ENCODE results near the gene OTX1.
"Not testable (repeated sequence)": the region's sequence is repeated elsewhere in the genome, so short reads cannot be mapped to it uniquely, and the experiment has no call there.

OTX1 gene

GRCh38 chr2:63050334-63051041 lies at the start of gene OTX1:
OTX1 (plus strand) TSS chr2:63050830; CDS start chr2:63052991, 2,161 bp downstream.
- peak; percentile 75 for DNase-seq

DNA sequence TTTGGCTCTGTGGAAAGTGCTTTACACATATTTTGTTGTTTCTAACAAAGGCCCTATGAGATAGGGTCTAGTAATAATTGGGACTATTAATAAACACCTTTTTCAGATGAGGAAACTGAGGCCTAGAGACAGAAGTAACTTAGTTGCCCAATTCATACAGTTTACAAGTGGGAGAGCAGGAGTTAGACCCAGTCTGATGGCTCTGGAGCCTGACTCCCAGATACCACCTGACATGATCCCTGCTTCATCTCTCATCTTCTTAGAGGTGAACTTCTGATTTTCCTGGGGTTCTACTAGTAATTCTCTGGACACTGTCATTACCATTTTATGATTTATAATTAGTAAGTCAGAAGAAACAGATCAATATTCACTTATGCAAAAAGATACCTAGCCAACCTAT lies 49.1 kb upstream of the OTX1 start:
- no peak for DNase-seq

- no peak for DNase-seq
Measured at GRCh38 chr2:63003351-63003750, 47.3 kb upstream of the OTX1 start.

GRCh38 chr2:63007813-63008458 lies 42.7 kb upstream of the OTX1 start:
- DNase-seq, result no peak

GRCh38 chr2:63008838-63009237 lies 41.8 kb upstream of the OTX1 start:
- DNase-seq, result no peak

GRCh38 chr2:63009490-63009889 lies 41.1 kb upstream of the OTX1 start:
- DNase-seq, result no peak

- no peak for DNase-seq
Measured at GRCh38 chr2:63012541-63012940, 38.1 kb upstream of the OTX1 start.

DNA sequence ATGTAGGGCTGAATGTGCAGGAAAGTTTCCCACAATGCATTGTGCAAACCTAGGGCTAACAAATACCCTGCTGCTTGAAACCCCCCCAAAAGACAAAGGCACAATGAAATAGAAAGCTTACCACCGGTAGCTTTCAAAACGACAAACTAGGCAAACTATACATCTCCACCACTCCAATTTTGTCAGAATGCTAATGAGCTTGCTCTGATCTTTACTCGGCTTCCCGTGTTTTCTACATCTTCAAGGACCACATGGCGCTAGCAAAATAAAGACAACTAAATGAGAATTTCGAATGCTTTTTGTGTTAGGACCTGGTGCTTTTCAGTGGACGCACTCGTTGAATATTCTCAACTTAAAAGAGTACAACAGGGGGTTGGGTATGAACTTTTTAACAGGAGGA lies 37.2 kb upstream of the OTX1 start:
- no peak for DNase-seq

DNA sequence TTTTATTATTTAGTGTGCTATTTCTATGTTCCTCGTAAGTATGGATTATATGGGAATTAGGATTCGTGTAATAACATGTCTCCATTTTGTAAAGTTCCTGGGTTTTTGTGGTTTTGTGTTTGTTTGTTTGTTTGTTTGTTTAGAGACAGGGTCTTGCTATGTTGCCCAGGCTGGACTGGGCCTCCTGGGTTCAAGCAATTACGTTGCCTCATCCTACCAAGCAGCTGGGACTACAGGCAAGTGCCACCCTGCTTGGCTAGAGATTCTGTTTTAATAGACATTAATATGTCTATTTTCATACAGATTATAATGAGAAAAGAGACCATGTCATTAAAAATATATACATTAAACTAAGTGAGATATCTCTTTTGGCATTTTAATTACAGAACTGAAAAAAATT lies 35.2 kb upstream of the OTX1 start:
- DNase-seq, result no peak

GRCh38 chr2:63018439-63018838 lies 32.2 kb upstream of the OTX1 start:
- DNase-seq, result no peak

DNA sequence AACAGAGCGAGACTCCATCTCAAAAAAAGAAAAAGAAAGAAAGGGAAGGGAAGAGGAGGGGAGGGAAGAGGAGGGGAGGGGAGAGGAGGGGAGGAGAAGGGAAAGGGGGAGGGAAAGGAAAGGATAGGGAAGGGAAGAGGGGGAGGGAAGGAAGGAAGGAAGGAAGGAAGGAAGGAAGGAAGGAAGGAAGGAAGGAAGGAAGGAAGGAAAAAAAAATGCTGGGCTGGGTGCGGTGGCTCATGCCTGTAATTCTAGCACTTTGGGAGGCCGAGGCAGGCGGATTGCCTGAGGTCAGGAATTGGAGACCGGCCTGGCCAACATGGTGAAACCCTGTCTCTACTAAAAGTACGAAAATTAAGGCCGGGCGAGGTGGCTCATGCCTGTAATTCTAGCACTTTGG lies 30.9 kb upstream of the OTX1 start:
- not testable (repeated sequence) for DNase-seq

DNA sequence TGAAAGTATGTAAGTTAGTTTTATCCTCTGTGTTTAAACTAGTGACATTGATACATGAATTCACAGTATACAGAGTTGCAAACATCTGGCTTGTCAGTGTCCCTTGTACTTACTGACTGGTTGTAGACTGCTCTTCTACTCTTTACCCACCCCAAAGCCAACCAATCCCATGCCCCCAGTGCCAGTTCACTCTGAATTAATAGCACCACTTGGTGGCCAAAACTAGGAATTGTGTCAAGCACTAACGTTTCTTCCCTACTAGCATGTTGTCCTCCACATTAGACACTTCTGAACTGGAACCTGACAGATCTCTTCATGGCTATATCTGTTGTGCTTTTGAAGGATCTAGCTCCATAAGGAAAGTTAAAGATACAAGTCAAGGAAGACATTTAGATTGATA lies 27.2 kb upstream of the OTX1 start:
- DNase-seq, result no peak

DNA sequence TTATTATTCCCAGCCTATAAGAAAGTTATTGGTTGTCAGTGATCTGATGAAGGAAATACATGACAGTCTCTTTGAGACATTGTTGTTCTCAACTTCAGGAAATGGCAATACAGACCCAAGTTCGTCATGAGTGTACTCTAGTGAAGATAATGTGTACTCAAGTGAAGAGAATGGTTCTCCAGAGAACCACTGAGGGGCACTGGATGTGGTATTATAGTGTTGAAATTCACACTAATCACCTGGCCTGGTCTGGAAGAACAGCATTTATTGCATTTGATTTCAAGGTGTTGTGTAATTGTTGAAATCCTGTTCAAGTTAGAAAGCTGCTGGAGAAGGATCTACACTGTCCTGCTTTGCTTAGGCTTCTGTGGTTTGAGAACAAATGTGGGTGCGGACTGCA lies 23.4 kb upstream of the OTX1 start:
- DNase-seq, result no peak

- no peak for DNase-seq
Measured at GRCh38 chr2:63029058-63029457, 21.6 kb upstream of the OTX1 start.

DNA sequence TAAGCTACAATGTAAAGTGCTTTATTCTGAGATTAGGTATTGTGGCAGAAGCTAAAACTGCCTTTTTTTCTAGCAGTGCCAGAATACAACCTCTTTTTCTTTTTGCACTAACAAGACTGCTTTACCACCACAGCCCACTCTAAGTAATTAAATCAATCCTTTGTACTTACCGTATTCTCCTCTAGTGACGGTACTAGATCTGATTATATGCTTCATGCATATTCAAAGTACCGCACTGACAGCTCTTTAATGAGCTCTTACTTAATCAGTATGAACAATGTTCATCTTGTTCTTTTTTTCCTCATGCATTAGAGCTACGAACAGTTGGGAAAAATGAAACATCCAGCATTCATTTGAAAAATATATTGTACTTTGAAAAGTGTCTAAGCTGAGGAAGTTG lies 16.1 kb upstream of the OTX1 start:
- no peak for DNase-seq

DNA sequence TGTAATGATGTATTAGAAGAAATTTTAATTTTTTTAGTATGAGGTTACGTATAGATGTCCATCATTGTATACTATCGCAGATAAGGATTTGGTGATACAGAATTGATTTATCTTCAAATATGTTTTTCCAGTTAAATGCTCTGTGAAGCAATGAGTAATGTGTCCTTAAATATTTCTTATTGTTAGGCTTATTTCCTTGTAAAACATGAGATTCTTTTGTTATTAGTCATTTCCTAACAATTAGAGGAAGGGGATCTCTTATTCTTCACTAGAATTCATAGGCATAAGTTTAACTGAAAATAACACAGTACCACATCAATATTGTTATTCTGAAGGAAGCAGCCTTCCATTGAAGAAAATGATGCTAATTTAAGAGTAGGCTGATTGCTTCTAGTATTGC lies 15.5 kb upstream of the OTX1 start:
- DNase-seq, result no peak

GRCh38 chr2:63035660-63036059 lies 15.0 kb upstream of the OTX1 start:
- DNase-seq, result no peak

DNA sequence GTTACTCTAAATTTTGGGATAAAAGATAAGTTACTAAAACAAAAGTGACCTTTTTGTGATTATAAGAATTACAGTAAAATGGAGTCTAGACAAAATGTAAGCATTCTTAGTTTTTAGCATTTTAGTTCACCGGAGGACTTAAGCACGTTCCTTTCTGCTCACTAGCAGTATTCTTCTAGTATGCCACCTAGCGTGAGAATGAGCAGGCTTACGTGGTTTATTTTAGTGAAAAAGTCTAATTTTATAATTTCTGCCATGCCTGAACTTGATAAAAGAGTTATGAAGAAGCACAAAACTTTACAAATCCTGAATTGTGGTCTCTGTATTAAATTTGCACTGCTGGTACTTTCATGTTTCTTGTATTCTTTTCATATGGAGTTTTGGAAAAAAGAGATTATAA lies 12.6 kb upstream of the OTX1 start:
- DNase-seq, result no peak

- no peak for DNase-seq
Measured at GRCh38 chr2:63040586-63040985, 10.0 kb upstream of the OTX1 start.

DNA sequence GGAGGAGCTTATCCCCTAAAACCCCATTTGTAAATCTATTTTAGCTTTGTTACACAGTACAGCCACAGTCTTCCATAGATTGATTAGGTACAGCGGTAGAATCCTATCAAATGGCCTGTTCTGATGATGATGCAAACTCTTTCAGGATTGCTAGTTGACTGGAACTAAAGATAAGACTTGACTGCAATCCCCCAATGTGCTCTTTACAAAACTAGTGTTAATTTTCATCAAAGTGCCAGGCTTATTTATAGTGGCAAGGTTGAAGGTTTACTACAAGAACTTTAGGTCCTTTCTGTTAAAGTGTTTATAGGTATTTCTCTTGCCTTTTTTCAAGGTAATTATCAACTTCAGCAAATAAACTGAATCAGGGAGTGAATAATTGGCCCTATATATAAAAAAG lies 9.0 kb upstream of the OTX1 start:
- no peak for DNase-seq

DNA sequence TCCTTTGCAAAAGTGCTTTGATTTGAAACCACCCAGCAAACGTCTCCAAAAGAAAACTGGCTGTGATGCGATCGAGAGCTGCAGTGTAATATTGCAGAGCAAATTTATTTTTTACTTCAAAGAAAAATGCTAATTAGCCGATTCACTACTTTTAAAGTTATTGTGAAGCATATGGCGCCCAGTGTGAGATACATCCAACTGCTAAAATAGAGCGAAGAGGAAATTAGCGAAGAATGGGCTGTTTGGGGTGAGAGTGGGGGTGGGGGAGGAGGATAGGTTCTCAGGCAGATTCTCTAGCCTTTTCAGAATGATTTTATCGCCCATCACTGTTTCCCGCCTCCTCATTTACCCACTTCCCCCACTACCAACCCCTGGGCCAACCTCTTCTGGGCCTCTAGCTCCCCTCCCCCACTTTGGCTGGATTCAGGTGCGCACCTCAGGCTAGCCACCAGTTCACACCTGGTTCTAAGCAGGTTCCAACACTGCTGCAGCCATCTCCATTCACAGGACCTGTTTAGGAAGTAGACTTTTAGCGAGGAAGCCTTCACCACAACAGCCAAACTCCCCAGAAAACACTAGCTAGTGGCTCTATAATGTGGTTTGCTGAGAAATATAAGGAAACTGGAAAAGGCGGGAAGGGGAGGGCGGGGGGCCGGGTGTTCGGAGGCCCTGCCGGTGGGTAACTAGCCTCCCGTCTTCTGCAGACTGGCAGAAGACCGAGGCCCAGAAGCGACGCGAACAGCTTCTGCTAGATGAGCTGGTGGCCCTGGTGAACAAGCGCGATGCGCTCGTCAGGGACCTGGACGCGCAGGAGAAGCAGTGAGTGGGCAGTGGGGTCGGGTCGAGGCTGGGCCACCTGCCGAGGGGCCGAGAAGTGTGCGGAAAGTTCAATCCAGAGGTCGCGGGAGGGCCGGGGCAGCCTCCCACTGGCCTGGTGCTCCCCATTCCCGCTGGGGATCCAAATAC lies 6.0 kb upstream of the OTX1 start:
- no peak for DNase-seq

GRCh38 chr2:63046552-63046951 lies 4.1 kb upstream of the OTX1 start:
- DNase-seq, result no peak

DNA sequence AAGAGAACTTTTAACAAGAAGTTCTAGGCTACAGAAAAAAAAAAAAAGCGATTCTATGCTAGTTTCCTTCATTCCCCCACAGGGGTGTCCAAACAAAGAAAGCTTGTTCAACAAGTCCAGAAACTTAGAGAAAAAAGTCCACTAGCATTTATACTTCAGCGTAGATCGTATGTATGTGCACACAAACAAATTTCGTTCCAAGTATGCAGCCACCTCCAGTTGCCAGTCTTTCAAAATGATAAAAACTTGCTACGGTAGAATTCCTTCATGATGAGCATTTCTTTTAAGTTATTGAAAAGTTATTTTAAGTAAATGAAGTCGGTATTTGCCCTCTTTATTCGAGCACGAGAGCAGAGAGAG lies 3.7 kb upstream of the OTX1 start:
- no peak for DNase-seq
